HG03565 (cell line): Measurements from ENCODE around the gene GUF1.
"Not testable (repeated sequence)": the region's sequence is repeated elsewhere in the genome, so short reads cannot be mapped to it uniquely, and the experiment has no call there.

Source experiments
- ATAC-seq: cut with Tn5 transposase; IDR thresholded peaks from one replicate; pipeline ENCODE4 v1.9.1; 2021; ENCODE audit warnings: mild to moderate bottlenecking, moderate library complexity; ENCODE audit not compliant: unreplicated experiment

Gene GUF1

GRCh38 chr4:44700427-44700826 lies 22.2 kb downstream of the GUF1 start:
- no peak for ATAC-seq

DNA sequence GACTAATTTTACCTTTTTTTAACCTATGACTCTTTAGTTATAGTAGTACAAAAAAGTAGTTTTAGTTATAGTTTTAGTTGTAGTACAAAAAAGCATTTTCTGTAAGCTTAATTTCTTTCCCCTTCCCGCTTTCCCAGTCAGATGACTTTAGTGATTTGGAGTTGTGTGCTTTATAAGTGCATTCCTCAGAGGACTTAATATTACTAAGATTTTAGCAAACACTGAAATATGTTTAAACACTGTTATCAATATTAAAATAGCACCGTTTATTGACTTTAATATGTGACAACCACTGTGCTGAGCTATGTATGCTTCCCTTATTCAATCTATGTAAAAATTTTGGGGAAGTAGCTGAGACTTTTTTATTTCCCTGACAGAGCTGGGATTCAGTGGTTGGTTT lies 22.8 kb downstream of the GUF1 start:
- ATAC-seq = no peak

DNA sequence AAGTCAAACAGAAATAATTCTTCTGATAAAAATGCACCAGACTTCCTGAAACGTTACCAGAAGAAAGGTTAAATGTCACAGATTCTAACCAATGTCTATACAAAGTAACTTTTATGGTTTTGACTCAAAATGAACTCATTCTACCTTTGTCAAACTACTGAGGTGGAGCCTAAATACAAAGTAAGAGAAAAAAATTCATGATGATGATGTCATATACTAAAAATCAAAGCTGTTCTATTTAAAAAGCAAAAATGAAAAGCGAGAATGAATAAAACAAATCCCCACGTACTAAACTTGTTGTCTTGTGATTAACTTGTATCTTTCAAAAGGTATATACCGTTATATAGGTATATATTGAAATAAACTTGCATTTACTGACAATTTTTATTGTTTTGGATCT lies 26.5 kb downstream of the GUF1 start:
- ATAC-seq = no peak

DNA sequence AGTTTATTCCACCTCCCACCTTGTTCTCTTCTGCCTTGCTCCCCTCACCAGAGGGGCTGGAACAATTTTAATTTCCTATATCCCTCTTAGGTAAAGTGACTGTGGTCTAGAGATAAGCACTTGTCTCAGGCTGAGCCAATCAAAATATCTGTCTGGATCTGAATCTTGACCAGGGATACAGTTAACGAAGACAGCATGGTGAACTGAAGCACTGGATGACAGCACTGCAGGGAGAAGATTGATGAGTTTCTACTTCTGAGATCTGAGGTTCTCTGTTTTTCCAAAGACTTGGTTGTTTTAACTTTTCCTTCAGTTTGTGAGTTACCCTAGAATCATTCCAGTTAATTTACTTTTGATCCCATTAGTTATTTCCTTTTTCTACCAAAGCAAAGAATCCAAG lies 34.9 kb downstream of the GUF1 start:
- no peak for ATAC-seq

GRCh38 chr4:44716597-44716996 lies 38.4 kb downstream of the GUF1 start:
- ATAC-seq = no peak

- no peak for ATAC-seq
Observed at GRCh38 chr4:44720371-44720770, 42.2 kb downstream of the GUF1 start.

GRCh38 chr4:44722001-44722400 lies 43.8 kb downstream of the GUF1 start:
- no peak for ATAC-seq

DNA sequence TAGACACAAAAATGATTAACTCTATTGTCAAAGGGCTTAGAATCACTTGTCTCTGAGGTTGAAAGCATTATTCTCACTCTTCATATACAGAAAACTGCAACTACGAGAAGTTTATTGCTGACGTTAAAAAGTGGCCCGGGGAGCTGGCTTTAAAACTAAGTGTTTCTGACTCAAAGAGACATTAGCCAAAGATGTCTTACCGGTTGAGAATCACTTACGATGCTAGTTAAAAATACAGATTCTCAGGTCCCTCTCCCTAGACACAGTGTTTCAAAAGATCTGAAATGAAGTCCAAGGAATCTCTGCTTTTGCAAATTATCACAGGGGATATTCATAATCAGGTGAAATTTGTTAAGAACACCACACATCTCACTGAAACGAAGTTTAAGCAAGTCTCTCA lies 46.9 kb downstream of the GUF1 start:
- no peak for ATAC-seq

DNA sequence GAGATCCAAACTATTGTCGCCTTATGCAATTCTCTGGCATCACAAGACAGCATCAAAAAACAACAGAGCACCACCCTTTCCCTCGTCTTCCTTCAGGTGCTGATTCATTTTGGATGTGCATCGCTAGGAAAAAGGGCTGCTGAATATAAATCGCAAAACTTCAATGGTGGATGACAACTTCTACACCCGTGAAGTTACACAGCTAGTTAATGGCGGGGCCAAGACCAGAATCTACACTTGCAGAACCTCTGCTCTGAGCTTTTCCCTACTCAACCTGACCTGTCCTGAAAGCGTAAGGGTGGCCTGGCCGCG lies 47.5 kb downstream of the GUF1 start:
- ATAC-seq = no peak

- ATAC-seq = peak; percentile 89
Observed at GRCh38 chr4:44726038-44726871, 48.0 kb downstream of the GUF1 start, which contains the start of gene GNPDA2. Gene GNPDA2 (minus strand): TSS chr4:44726556. CDS start chr4:44722207, 4,349 bp downstream.

DNA sequence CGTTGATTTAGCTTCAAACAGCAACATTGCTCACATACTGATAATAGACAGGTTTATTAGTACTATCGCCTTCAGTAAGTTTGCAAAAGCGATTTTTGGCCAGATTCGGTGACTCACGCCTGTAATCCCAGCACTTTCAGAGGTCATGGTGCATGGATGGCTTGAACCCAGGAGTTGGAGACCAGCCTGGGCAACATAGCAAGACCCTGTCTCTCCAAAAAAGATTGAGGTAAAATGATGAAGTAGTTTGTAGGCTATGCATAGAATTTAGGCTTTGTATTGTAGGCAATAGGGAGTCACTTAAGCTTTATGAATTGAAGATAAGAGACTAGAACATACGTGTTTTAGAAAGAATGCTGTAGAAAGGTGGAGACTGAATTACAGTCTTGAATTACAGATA lies 49.3 kb downstream of the GUF1 start:
- ATAC-seq = no peak

DNA sequence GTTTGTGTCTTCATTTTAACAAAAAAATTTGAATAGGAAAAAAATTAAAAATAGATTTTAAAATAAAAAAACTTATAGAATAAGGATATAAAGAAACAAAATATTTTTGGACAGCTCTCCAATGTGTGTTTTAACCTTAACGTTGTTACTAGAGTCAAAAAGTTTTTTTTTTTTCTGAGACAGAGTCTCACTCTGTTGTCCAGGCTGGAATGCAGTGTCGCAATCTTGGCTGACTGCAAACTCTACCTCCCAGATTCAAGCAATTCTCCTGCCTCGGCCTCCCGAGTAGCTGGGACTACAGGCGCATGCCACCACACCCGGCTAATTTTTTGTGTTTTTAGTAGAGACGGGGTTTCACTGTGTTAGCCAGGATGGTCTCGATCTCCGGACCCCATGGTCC lies 50.5 kb downstream of the GUF1 start:
- not testable (repeated sequence) for ATAC-seq

GRCh38 chr4:44736900-44737299 lies 58.7 kb downstream of the GUF1 start:
- ATAC-seq = no peak

GRCh38 chr4:44738615-44739014 lies 60.4 kb downstream of the GUF1 start:
- peak; percentile 94 for ATAC-seq

GRCh38 chr4:44740201-44740600 lies 62.0 kb downstream of the GUF1 start:
- ATAC-seq = no peak
